LHCN-M2 (cell line): Measurements from ENCODE around the gene PSME3IP1. TPM values are rescaled to one million over a fixed set of nuclear protein-coding genes. Genes with fewer than 3 reads are reported as not detected.

Experiments
- DNase-seq: peaks from one replicate; pipeline ENCODE4 v3.0.0-alpha.2; 2012; ENCODE audit warnings: low read depth
- total RNA-seq: library from RNA; depleted of rRNA; stranded (reverse); fragments of >200 nt; gene quantifications from 2 replicates; pipeline ENCODE4 v1.2.3, GENCODE V29; 2014

The PSME3IP1 gene
- total RNA-seq, 1 experiment from 2014 or later = 102 TPM

GRCh38 chr16:57145046-57146021 is 40.5 kb downstream of the PSME3IP1 start:
- no peak for DNase-seq

- no peak for DNase-seq
These were observed 41.8 kb downstream of the PSME3IP1 start for GRCh38 chr16:57144027-57144426.

GRCh38 chr16:57143149-57143921 is 42.5 kb downstream of the PSME3IP1 start:
- no peak for DNase-seq

- no peak for DNase-seq
These were observed 43.8 kb downstream of the PSME3IP1 start for GRCh38 chr16:57141822-57142631.

GRCh38 chr16:57140931-57141668 is 44.7 kb downstream of the PSME3IP1 start:
- DNase-seq = no peak

GRCh38 chr16:57138281-57138935 is 47.4 kb downstream of the PSME3IP1 start:
- DNase-seq = no peak

GRCh38 chr16:57137566-57138273 is 48.1 kb downstream of the PSME3IP1 start:
- DNase-seq = no peak

GRCh38 chr16:57137043-57137442 is 48.8 kb downstream of the PSME3IP1 start:
- DNase-seq = no peak

- DNase-seq = no peak
These were observed 50.9 kb downstream of the PSME3IP1 start for GRCh38 chr16:57134982-57135381.

GRCh38 chr16:57133886-57134285 is 52.0 kb downstream of the PSME3IP1 start:
- no peak for DNase-seq

GRCh38 chr16:57133031-57133430 is 52.8 kb downstream of the PSME3IP1 start:
- no peak for DNase-seq

GRCh38 chr16:57132470-57132869 is 53.4 kb downstream of the PSME3IP1 start:
- no peak for DNase-seq

GRCh38 chr16:57131351-57131970 is 54.4 kb downstream of the PSME3IP1 start:
- no peak for DNase-seq

GRCh38 chr16:57130950-57131321 is 54.9 kb downstream of the PSME3IP1 start:
- no peak for DNase-seq

- no peak for DNase-seq
These were observed 57.0 kb downstream of the PSME3IP1 start for GRCh38 chr16:57128771-57129389.

- no peak for DNase-seq
These were observed 58.0 kb downstream of the PSME3IP1 start for GRCh38 chr16:57127836-57128235.

- no peak for DNase-seq
These were observed 58.6 kb downstream of the PSME3IP1 start for GRCh38 chr16:57127037-57127763.

GRCh38 chr16:57126411-57126810 is 59.4 kb downstream of the PSME3IP1 start:
- no peak for DNase-seq
